Neutrophil (primary cell): Measurements from ENCODE around the gene THAP3.

Source experiments
- H3K27ac ChIP-seq: fragments of 200-600 bp; sonication (generic); 2 replicates; pipeline ENCODE4 v1.5.1; 2016; ENCODE audit warnings: mild to moderate bottlenecking, moderate library complexity
- H3K27me3 ChIP-seq: fragments of 200-600 bp; sonication (generic); 2 replicates; pipeline ENCODE4 v1.6.0; 2016; ENCODE audit warnings: mild to moderate bottlenecking
- H3K36me3 ChIP-seq: fragments of 200-600 bp; sonication (generic); 2 replicates; pipeline ENCODE4 v1.5.1; 2017
- H3K4me1 ChIP-seq, 2 experiments: fragments of 200-600 bp in 1 of 2; sonication (generic) in 1 of 2; 1 replicate in 1 of 2; 2 replicates in 1 of 2; pipeline versions ENCODE4 v1.5.1 to v1.6.1; 2013 to 2016; ENCODE audit warnings: low read depth in 1 of 2, low read length in 1 of 2, mild to moderate bottlenecking in 1 of 2, moderate library complexity in 1 of 2; ENCODE audit not compliant: control insufficient read depth in 1 of 2, insufficient read depth in 1 of 2
- H3K4me3 ChIP-seq, 2 experiments: fragments of 200-600 bp in 1 of 2; sonication (generic) in 1 of 2; 1 replicate in 1 of 2; 2 replicates in 1 of 2; pipeline ENCODE4 v1.5.1; 2013 to 2016; ENCODE audit warnings: low read depth in 1 of 2, low read length in 1 of 2, mild to moderate bottlenecking in 1 of 2, moderate library complexity in 1 of 2
- H3K9me3 ChIP-seq: fragments of 200-600 bp; sonication (generic); 2 replicates; pipeline ENCODE4 v1.5.1; 2016
- CTCF ChIP-seq: fragments of 200-600 bp; sonication (generic); IDR thresholded peaks from 2 replicates; pipeline ENCODE4 v1.5.1; 2016; ENCODE audit warnings: antibody characterized with exemption

THAP3 gene

GRCh38 chr1:6592865-6593593 is 31.6 kb upstream of the THAP3 start:
- H3K27me3 ChIP-seq: no peaks in the 10 kb centered on the region
- H3K9me3 ChIP-seq: no peaks in the 10 kb centered on the region
- no peak for TF ChIP-seq CTCF
- peak overlapping the region; percentile 80 for H3K27ac ChIP-seq
- peaks cover 100% of the 10 kb centered on the region for H3K36me3 ChIP-seq
- peaks cover 60 to 63% of the 10 kb centered on the region in 2 experiments for H3K4me1 ChIP-seq
- no peak overlapping the region for H3K4me3 ChIP-seq

GRCh38 chr1:6593810-6594209 is 30.9 kb upstream of the THAP3 start:
- Histone ChIP-seq H3K27ac (no peak overlapping the region), H3K27me3 (no peaks in the 10 kb centered on the region), H3K4me3 (no peak overlapping the region), H3K9me3 (no peaks in the 10 kb centered on the region), H3K36me3 (peaks cover 100% of the 10 kb centered on the region), H3K4me1 (peaks cover 67 to 69% of the 10 kb centered on the region in 2 experiments)
- no peak for TF ChIP-seq CTCF

GRCh38 chr1:6594977-6595740 is 29.5 kb upstream of the THAP3 start:
- peaks cover 69 to 75% of the 10 kb centered on the region in 2 experiments for H3K4me1 ChIP-seq
- no peaks in the 10 kb centered on the region for H3K9me3 ChIP-seq
- H3K4me3 ChIP-seq: no peak overlapping the region
- peak overlapping the region; percentile 94 for H3K27ac ChIP-seq
- H3K27me3 ChIP-seq: no peaks in the 10 kb centered on the region
- TF ChIP-seq CTCF: no peak
- H3K36me3 ChIP-seq: peaks cover 91% of the 10 kb centered on the region

- Histone ChIP-seq H3K4me3 (peak overlapping the region in 1 of 2 experiments; percentile 98), H3K9me3 (no peaks in the 10 kb centered on the region), H3K27ac (peak overlapping the region; percentile 94), H3K27me3 (no peaks in the 10 kb centered on the region), H3K36me3 (peaks cover 79% of the 10 kb centered on the region), H3K4me1 (peaks cover 61 to 75% of the 10 kb centered on the region in 2 experiments)
- no peak for TF ChIP-seq CTCF
Observed at GRCh38 chr1:6596351-6596750, 28.3 kb upstream of the THAP3 start.

GRCh38 chr1:6596886-6597776 is 27.5 kb upstream of the THAP3 start:
- H3K4me1 ChIP-seq: peaks cover 53 to 72% of the 10 kb centered on the region in 2 experiments
- peak overlapping the region; percentile 94 for H3K27ac ChIP-seq
- H3K36me3 ChIP-seq: peaks cover 71% of the 10 kb centered on the region
- no peak for TF ChIP-seq CTCF
- no peaks in the 10 kb centered on the region for H3K9me3 ChIP-seq
- H3K27me3 ChIP-seq: no peaks in the 10 kb centered on the region
- peak overlapping the region; percentile 98 to 100 for H3K4me3 ChIP-seq
